Trophoblast cell (in vitro differentiated cells and primary cell): ENCODE data around the gene REEP6.
"Not testable (repeated sequence)": the region's sequence is repeated elsewhere in the genome, so short reads cannot be mapped to it uniquely, and the experiment has no call there.

Experiments used
- DNase-seq, 2 donors: peaks; one replicate each; pipeline ENCODE4 v3.0.0-alpha.2; 2016
- H2AFZ ChIP-seq: 2 replicates; pipeline ENCODE4 v1.6.1; 2013; ENCODE audit warnings: low read length, moderate library complexity, mild to moderate bottlenecking; ENCODE audit not compliant: insufficient read depth, poor library complexity
- H2AK5ac ChIP-seq: 2 replicates; pipeline ENCODE4 v1.6.1; 2013; ENCODE audit warnings: mild to moderate bottlenecking, low read length
- H2BK120ac ChIP-seq: 2 replicates; pipeline ENCODE4 v1.6.1; 2013; ENCODE audit warnings: low read length, mild to moderate bottlenecking, moderate library complexity; ENCODE audit not compliant: insufficient read depth, poor library complexity
- H2BK12ac ChIP-seq: 2 replicates; pipeline ENCODE4 v1.6.1; 2013; ENCODE audit warnings: mild to moderate bottlenecking, low read length, moderate library complexity
- H2BK5ac ChIP-seq: 2 replicates; pipeline ENCODE4 v1.6.1; 2013; ENCODE audit warnings: low read length, low read depth, moderate library complexity, mild to moderate bottlenecking; ENCODE audit not compliant: poor library complexity
- H3K14ac ChIP-seq: 2 replicates; pipeline ENCODE4 v1.6.1; 2013; ENCODE audit warnings: mild to moderate bottlenecking, low read length
- H3K18ac ChIP-seq: 2 replicates; pipeline ENCODE4 v1.6.1; 2013; ENCODE audit warnings: mild to moderate bottlenecking, low read length
- H3K23ac ChIP-seq: 2 replicates; pipeline ENCODE4 v1.6.1; 2013; ENCODE audit warnings: low read length
- H3K27ac ChIP-seq: 2 replicates; pipeline ENCODE4 v1.5.1; 2013; ENCODE audit warnings: low read depth, mild to moderate bottlenecking, inconsistent platforms, low read length, moderate library complexity
- H3K27me3 ChIP-seq: 2 replicates; pipeline ENCODE4 v1.6.1; 2013; ENCODE audit warnings: inconsistent platforms, mild to moderate bottlenecking, low read length, moderate library complexity; ENCODE audit not compliant: insufficient read depth
- H3K36me3 ChIP-seq, 2 experiments: 1 replicate in 1 of 2; 2 replicates in 1 of 2; pipeline ENCODE4 v1.6.1; 2013; ENCODE audit warnings: low read length in 2 of 2, mild to moderate bottlenecking in 2 of 2, moderate library complexity in 1 of 2; ENCODE audit not compliant: insufficient read depth in 2 of 2, control insufficient read depth in 1 of 2
- H3K4ac ChIP-seq: 2 replicates; pipeline ENCODE4 v1.6.1; 2013; ENCODE audit warnings: low read depth, mild to moderate bottlenecking, low read length, moderate library complexity
- H3K4me1 ChIP-seq, 2 experiments: 1 replicate in 1 of 2; 2 replicates in 1 of 2; pipeline ENCODE4 v1.6.1; 2013; ENCODE audit warnings: low read length in 2 of 2, mild to moderate bottlenecking in 2 of 2, moderate library complexity in 1 of 2; ENCODE audit not compliant: insufficient read depth in 2 of 2, control insufficient read depth in 1 of 2
- H3K4me2 ChIP-seq: 2 replicates; pipeline ENCODE4 v1.6.1; 2013; ENCODE audit warnings: inconsistent platforms, mild to moderate bottlenecking, low read length, moderate library complexity
- H3K4me3 ChIP-seq: 2 replicates; pipeline ENCODE4 v1.5.1; 2013; ENCODE audit warnings: mild to moderate bottlenecking, low read depth, low read length, inconsistent platforms
- H3K79me1 ChIP-seq: one replicate; pipeline ENCODE4 v1.6.1; 2013; ENCODE audit warnings: low read length
- H3K79me2 ChIP-seq: 2 replicates; pipeline ENCODE4 v1.6.1; 2013; ENCODE audit warnings: low read length, mild to moderate bottlenecking; ENCODE audit not compliant: control insufficient read depth, insufficient read depth, poor library complexity
- H3K9ac ChIP-seq: 2 replicates; pipeline ENCODE4 v1.6.1; 2013; ENCODE audit warnings: mild to moderate bottlenecking, low read length
- H3K9me3 ChIP-seq: 2 replicates; pipeline ENCODE4 v1.6.1; 2013; ENCODE audit warnings: low read depth, mild to moderate bottlenecking, control low read depth, inconsistent platforms, low read length; ENCODE audit not compliant: insufficient read depth
- H4K12ac ChIP-seq: 2 replicates; pipeline ENCODE4 v1.6.1; 2013; ENCODE audit warnings: low read depth, mild to moderate bottlenecking, low read length, moderate library complexity
- H4K8ac ChIP-seq: 2 replicates; pipeline ENCODE4 v1.6.1; 2013; ENCODE audit warnings: low read depth, mild to moderate bottlenecking, low read length, moderate library complexity
- H4K91ac ChIP-seq: one replicate; pipeline ENCODE4 v1.6.1; 2013; ENCODE audit warnings: low read depth, mild to moderate bottlenecking, low read length, moderate library complexity
- WGBS: extraction: QIAGEN DNeasy Blood & Tissue Kit; methylation state at CpG from one replicate; pipeline ENCODE4 v1.1.7; 2013; ENCODE audit warnings: missing lambda C conversion rate; ENCODE audit not compliant: insufficient read length, insufficient coverage; ENCODE audit errors: extremely low coverage; 5-methylcytosine and 5-hydroxymethylcytosine counted together

REEP6 gene

GRCh38 chr19:1474011-1474764 is 16.8 kb upstream of the REEP6 start:
- H3K23ac ChIP-seq = no peak overlapping the region
- H3K4me2 ChIP-seq = no peak overlapping the region
- no peak overlapping the region for H4K91ac ChIP-seq
- WGBS = no CpG with 5 or more reads among the region's 31 CpGs
- H3K18ac ChIP-seq = no peak overlapping the region
- DNase-seq = no peak
- H3K27ac ChIP-seq = no peak overlapping the region
- H4K8ac ChIP-seq = no peak overlapping the region
- no peak overlapping the region for H2AFZ ChIP-seq
- peaks cover 5% of the 10 kb centered on the region for H3K79me1 ChIP-seq
- H4K12ac ChIP-seq = no peak overlapping the region
- no peak overlapping the region for H3K14ac ChIP-seq
- H2AK5ac ChIP-seq = no peak overlapping the region
- H2BK5ac ChIP-seq = no peak overlapping the region
- H3K4me1 ChIP-seq = peaks cover 5 to 19% of the 10 kb centered on the region in 2 experiments
- H3K27me3 ChIP-seq = peaks cover 31% of the 10 kb centered on the region
- H3K9ac ChIP-seq = no peak overlapping the region
- peaks cover 4% of the 10 kb centered on the region for H3K79me2 ChIP-seq
- H3K9me3 ChIP-seq = peaks cover 8% of the 10 kb centered on the region
- H3K4me3 ChIP-seq = no peak overlapping the region
- no peak overlapping the region for H2BK120ac ChIP-seq
- peaks cover 11 to 23% of the 10 kb centered on the region in 2 experiments for H3K36me3 ChIP-seq
- no peak overlapping the region for H3K4ac ChIP-seq
- no peak overlapping the region for H2BK12ac ChIP-seq

- Histone ChIP-seq H2AK5ac (no peak overlapping the region), H3K4me2 (no peak overlapping the region), H3K4me3 (no peak overlapping the region), H2BK5ac (no peak overlapping the region), H3K4me1 (peaks cover 3 to 18% of the 10 kb centered on the region in 2 experiments), H3K79me1 (peaks cover 8% of the 10 kb centered on the region), H4K12ac (no peak overlapping the region), H2AFZ (no peak overlapping the region), H4K8ac (no peak overlapping the region), H2BK120ac (no peak overlapping the region), H3K23ac (no peak overlapping the region), H3K36me3 (peaks cover 11 to 23% of the 10 kb centered on the region in 2 experiments), H3K18ac (no peak overlapping the region), H3K27ac (no peak overlapping the region), H3K9ac (no peak overlapping the region), H3K79me2 (peaks cover 4% of the 10 kb centered on the region), H3K27me3 (peaks cover 24% of the 10 kb centered on the region), H2BK12ac (no peak overlapping the region), H3K14ac (no peak overlapping the region), H3K4ac (no peak overlapping the region), H4K91ac (no peak overlapping the region), H3K9me3 (peaks cover 8% of the 10 kb centered on the region)
- no CpG with 5 or more reads among the region's 26 CpGs for WGBS
- DNase-seq = no peak
Observed at GRCh38 chr19:1474765-1475351, 16.1 kb upstream of the REEP6 start.

- Histone ChIP-seq H3K4me3 (no peak overlapping the region), H2BK120ac (no peak overlapping the region), H3K14ac (no peak overlapping the region), H3K79me1 (peaks cover 8% of the 10 kb centered on the region), H3K9me3 (peaks cover 4% of the 10 kb centered on the region), H3K23ac (no peak overlapping the region), H2BK12ac (no peak overlapping the region), H2AFZ (no peak overlapping the region), H3K27ac (no peak overlapping the region), H4K91ac (no peak overlapping the region), H3K4me2 (no peak overlapping the region), H2AK5ac (no peak overlapping the region), H3K4me1 (peaks cover 0 to 8% of the 10 kb centered on the region in 2 experiments), H4K12ac (no peak overlapping the region), H2BK5ac (no peak overlapping the region), H3K27me3 (peaks cover 14% of the 10 kb centered on the region), H4K8ac (no peak overlapping the region), H3K79me2 (peaks cover 4% of the 10 kb centered on the region), H3K9ac (no peak overlapping the region), H3K4ac (no peak overlapping the region), H3K36me3 (peaks cover 11 to 23% of the 10 kb centered on the region in 2 experiments), H3K18ac (no peak overlapping the region)
- no CpG with 5 or more reads among the region's 31 CpGs for WGBS
- no peak for DNase-seq
Observed at GRCh38 chr19:1475751-1476437, 15.1 kb upstream of the REEP6 start.

- H3K9me3 ChIP-seq, H2AK5ac ChIP-seq, H3K4me3 ChIP-seq, H2BK120ac ChIP-seq, H3K79me1 ChIP-seq, H4K12ac ChIP-seq, H3K23ac ChIP-seq, H2AFZ ChIP-seq, H4K8ac ChIP-seq, H3K27me3 ChIP-seq, H2BK5ac ChIP-seq, H3K4me1 ChIP-seq, H3K27ac ChIP-seq, H3K4me2 ChIP-seq, H4K91ac ChIP-seq, H2BK12ac ChIP-seq, H3K79me2 ChIP-seq, H3K18ac ChIP-seq, H3K14ac ChIP-seq, DNase-seq, H3K4ac ChIP-seq: not testable (repeated sequence)
- Histone ChIP-seq H3K36me3 (peaks cover 11 to 23% of the 10 kb centered on the region in 2 experiments), H3K9ac (peak overlapping the region; percentile 65)
- no CpG with 5 or more reads among the region's 9 CpGs for WGBS
Observed at GRCh38 chr19:1477056-1477455, 13.9 kb upstream of the REEP6 start.
